ENCODE measurements around the gene NINJ1. TPM values are rescaled to one million over a fixed set of nuclear protein-coding genes. Genes with fewer than 3 reads are reported as not detected.

The NINJ1 gene, protein sequence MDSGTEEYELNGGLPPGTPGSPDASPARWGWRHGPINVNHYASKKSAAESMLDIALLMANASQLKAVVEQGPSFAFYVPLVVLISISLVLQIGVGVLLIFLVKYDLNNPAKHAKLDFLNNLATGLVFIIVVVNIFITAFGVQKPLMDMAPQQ
- total RNA-seq = 10 to 100 TPM; 31.1 to 54.9 TPM

DNA sequence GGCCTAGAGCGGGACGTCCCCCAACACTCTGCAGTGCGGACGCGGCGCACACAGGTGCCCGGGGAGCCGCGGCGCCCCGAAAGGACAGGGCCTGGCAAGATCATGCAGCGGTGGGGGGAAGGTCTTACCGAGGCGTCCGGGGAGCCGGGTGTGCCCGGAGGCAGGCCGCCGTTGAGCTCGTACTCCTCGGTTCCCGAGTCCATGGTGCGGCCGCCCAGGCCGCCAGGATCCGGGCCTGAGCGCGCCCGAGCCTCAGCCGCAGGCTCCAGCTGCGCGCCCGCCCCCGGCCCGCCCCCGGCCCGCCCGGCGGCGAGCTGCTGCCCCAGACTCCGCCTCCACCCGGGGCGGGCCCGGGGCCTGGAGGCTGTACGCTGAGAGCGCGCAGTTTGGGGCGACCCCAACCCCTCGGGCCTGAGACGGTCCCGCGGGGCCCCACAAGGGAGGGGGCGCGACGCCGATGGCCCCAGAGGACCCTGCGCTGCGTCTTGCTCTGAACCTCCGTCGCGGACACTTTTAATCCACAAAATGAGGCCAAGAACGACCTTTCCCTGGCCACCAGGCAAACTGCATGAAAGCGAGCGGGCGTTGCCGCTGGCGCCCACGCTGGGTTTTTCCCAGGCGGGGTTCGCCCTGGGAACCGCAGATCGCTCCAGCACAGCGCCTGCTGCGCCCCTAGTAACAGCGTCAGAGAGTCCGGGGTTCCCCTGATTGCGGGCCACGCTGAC is at the start of gene NINJ1:
Gene NINJ1 (minus strand): TSS at position 237 of the 725 bp plus-strand sequence. CDS start 34 bp downstream, at position 203.
- no peaks in the 10 kb centered on the region for H3K36me3 Mint-ChIP-seq
- H3K4me3 Mint-ChIP-seq = peak within 1 kb of the TSS; percentile 82
- ATAC-seq (peak; percentile 92), DNase-seq (peak; percentile 81)
- no peaks in the 10 kb centered on the region for H3K27me3 Mint-ChIP-seq
- H3K27ac Mint-ChIP-seq = peak within 1 kb of the TSS; percentile 86
- peaks cover 2% of the 10 kb centered on the region for H3K9me3 Mint-ChIP-seq (ENCODE audit: low read depth)
- peaks cover 47% of the 10 kb centered on the region for H3K4me1 Mint-ChIP-seq
- CTCF ChIA-PET = interaction anchor here (0.8 to 1.5 kb wide), 6 partner anchors 10 to 432 kb away, joined by 3 to 14 read pairs (median 5); no protein-coding TSS in a partner anchor

DNA sequence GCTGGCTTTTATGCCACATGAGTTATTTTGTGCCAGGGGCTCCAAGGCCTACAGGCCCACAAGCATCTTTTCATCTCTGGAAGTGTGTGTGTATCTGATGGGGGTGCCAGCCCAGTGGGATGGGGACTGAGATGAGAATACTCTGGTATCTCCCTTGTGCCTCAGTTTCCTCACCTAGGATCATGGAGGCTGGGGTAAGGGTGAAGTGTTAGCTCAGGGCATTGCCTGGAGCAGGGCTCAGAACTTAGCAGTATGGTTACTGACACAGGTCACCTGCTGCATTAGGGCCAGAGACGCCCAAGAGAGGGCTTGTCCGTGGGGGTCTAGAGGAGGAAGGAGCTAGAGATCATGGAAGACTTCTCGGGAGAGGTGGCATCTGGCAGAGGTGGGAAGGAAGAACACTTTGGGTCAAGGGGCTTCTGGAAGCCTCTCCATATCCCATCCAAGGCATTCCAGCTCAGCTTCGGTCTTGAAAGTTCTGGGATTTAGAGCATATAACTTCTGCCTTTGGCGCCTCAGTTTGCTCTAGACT is 49.1 kb upstream of the NINJ1 start:
- H3K27ac Mint-ChIP-seq = no peak overlapping the region
- CTCF ChIA-PET = interaction anchor here (1.4 kb wide), 1 partner anchor 120 kb away, joined by 4 read pairs; no protein-coding TSS in a partner anchor
- peaks cover 4% of the 10 kb centered on the region for H3K4me1 Mint-ChIP-seq
- H3K36me3 Mint-ChIP-seq = no peaks in the 10 kb centered on the region
- H3K4me3 Mint-ChIP-seq = no peak overlapping the region
- peaks cover 61% of the 10 kb centered on the region for H3K27me3 Mint-ChIP-seq
- no peaks in the 10 kb centered on the region for H3K9me3 Mint-ChIP-seq (ENCODE audit: low read depth)
- ATAC-seq = no peak
- no peak for DNase-seq

GRCh38 chr9:93182572-93182971 is 48.5 kb upstream of the NINJ1 start:
- CTCF ChIA-PET = interaction anchor here (1.4 kb wide), 1 partner anchor 120 kb away, joined by 4 read pairs; no protein-coding TSS in a partner anchor
- H3K4me1 Mint-ChIP-seq = peaks cover 4% of the 10 kb centered on the region

DNA sequence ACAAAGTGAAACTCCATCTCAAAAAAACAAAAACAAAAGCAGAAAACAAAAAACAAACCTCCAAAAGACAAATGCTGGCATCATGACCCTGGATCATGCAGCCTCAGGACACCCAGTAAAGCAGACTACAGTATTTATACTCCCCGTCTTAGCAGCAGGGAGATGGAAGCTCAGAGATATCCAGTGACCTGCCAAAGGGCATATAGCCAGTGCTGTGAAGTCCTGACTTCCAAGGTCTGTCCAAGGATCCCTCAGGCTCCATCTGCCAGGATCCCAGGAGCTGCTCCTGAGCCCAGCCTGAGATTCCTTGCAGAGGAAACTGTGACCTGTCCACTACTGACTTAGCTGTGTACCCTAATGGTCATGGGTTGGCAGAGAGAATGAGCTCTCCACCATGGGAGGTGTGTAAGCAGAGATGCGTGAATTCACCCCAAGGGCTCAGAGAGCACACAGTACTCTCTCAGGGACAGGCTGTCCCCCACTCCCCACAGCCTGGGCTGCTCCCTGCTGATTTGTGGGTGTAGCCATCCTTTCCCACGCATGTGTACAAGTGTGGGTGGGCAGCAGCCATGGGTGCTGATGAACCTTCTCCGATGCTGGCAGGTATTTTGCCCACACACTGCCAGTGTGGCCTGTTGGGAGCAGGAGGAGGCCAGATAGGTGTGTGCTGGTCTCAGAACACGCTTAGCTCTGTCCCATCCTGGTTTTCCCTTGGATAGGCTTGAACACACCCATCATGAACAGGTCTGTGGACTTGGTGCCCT is 47.8 kb upstream of the NINJ1 start:
- Mint-ChIP-seq H3K36me3 (no peaks in the 10 kb centered on the region), H3K27ac (no peak overlapping the region), H3K9me3 (ENCODE audit: low read depth) (no peaks in the 10 kb centered on the region), H3K4me1 (peaks cover 4% of the 10 kb centered on the region), H3K27me3 (peaks cover 54% of the 10 kb centered on the region), H3K4me3 (no peak overlapping the region)
- no peak for DNase-seq
- CTCF ChIA-PET = no interaction called here
- ATAC-seq = no peak

More at GRCh38 chr9:93182572-93182971, 48.5 kb upstream of the NINJ1 start:
- H3K9me3 Mint-ChIP-seq (ENCODE audit: low read depth) = no peaks in the 10 kb centered on the region
- H3K36me3 Mint-ChIP-seq = no peaks in the 10 kb centered on the region
- H3K27ac Mint-ChIP-seq = no peak overlapping the region
- no peak for DNase-seq
- peaks cover 61% of the 10 kb centered on the region for H3K27me3 Mint-ChIP-seq
- no peak overlapping the region for H3K4me3 Mint-ChIP-seq
- no peak for ATAC-seq

DNA sequence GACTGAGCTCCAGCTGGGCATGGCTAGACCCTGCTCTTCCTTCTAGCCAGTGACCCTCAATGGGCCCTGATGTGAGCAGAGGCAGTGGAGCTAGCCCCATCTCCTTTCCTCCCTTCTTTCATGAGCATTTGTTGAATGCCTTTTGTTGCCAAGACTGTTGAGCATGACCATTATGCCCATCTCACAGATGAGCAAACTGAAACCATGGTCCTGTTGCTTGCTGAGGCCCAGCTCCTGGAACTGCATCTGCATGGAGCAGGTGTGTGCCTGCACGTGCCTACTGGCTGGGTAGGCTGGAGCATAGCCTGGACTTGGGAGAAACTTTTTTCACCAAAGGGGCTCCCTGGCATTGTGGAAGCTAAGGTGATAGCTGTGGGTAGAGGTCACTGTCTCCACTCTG is 46.9 kb upstream of the NINJ1 start:
- Mint-ChIP-seq H3K4me1 (peaks cover 4% of the 10 kb centered on the region), H3K36me3 (no peaks in the 10 kb centered on the region), H3K27me3 (peaks cover 45% of the 10 kb centered on the region), H3K9me3 (ENCODE audit: low read depth) (no peaks in the 10 kb centered on the region), H3K27ac (no peak overlapping the region), H3K4me3 (no peak overlapping the region)
- CTCF ChIA-PET = no interaction called here
- ATAC-seq = no peak
- DNase-seq = no peak

GRCh38 chr9:93178851-93179786 is 45.1 kb upstream of the NINJ1 start:
- DNase-seq (no peak), ATAC-seq (no peak)
- peaks cover 39% of the 10 kb centered on the region for H3K27me3 Mint-ChIP-seq
- no peak overlapping the region for H3K4me3 Mint-ChIP-seq
- H3K36me3 Mint-ChIP-seq = no peaks in the 10 kb centered on the region
- H3K27ac Mint-ChIP-seq = no peak overlapping the region
- CTCF ChIA-PET = interaction anchor here (1.4 kb wide), 1 partner anchor 15 kb away, joined by 4 read pairs; no protein-coding TSS in a partner anchor
- peaks cover 4% of the 10 kb centered on the region for H3K4me1 Mint-ChIP-seq
- H3K9me3 Mint-ChIP-seq (ENCODE audit: low read depth) = no peaks in the 10 kb centered on the region

DNA sequence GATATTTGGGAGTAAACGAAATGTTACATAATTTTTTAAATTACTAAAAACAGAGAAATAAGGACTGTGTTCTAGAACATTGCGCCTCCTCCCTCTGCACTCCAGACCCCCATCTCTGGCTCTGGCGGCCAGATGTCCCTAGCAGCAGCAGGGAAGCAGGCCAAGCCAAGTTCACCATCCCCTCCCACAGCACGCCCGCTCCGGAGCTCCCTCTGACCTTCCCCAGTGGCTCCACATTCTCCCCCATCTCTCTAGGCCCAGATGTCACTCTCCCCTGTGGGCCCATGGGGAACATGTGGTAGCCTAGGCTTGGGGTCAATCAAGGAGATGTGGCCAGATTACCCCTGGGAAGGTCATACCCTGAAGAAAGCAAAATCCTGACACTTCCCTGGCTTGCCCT is 43.6 kb upstream of the NINJ1 start:
- no peak overlapping the region for H3K27ac Mint-ChIP-seq
- ATAC-seq (no peak), DNase-seq (no peak)
- H3K9me3 Mint-ChIP-seq (ENCODE audit: low read depth) = no peaks in the 10 kb centered on the region
- H3K4me1 Mint-ChIP-seq = peaks cover 3% of the 10 kb centered on the region
- H3K4me3 Mint-ChIP-seq = no peak overlapping the region
- H3K36me3 Mint-ChIP-seq = no peaks in the 10 kb centered on the region
- H3K27me3 Mint-ChIP-seq = peaks cover 28% of the 10 kb centered on the region
- CTCF ChIA-PET = no interaction called here

DNA sequence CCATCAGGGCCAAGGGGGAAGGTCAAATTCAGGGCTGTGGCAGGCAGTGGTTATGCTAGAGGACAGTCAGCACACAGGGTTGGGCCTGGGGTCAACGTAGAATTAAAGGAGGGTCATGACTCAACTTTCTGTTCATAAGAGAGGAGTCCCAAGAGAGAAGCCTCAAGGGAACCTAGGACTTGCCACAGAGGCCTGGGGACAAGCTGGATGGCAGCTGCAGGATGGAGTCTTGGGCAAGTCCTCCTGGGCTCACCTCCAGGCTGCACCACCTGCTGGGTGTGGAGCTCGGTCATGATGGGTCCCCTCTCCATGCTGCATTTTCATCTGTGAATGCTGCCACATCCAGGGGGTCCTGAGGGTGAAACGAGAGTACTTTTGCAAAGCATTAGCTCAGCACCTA is 40.9 kb upstream of the NINJ1 start:
- CTCF ChIA-PET = no interaction called here
- no peak for ATAC-seq
- Mint-ChIP-seq H3K4me3 (no peak overlapping the region), H3K9me3 (ENCODE audit: low read depth) (no peaks in the 10 kb centered on the region), H3K36me3 (no peaks in the 10 kb centered on the region), H3K27ac (no peak overlapping the region), H3K4me1 (peaks cover 8% of the 10 kb centered on the region), H3K27me3 (peaks cover 11% of the 10 kb centered on the region)
- DNase-seq = no peak

DNA sequence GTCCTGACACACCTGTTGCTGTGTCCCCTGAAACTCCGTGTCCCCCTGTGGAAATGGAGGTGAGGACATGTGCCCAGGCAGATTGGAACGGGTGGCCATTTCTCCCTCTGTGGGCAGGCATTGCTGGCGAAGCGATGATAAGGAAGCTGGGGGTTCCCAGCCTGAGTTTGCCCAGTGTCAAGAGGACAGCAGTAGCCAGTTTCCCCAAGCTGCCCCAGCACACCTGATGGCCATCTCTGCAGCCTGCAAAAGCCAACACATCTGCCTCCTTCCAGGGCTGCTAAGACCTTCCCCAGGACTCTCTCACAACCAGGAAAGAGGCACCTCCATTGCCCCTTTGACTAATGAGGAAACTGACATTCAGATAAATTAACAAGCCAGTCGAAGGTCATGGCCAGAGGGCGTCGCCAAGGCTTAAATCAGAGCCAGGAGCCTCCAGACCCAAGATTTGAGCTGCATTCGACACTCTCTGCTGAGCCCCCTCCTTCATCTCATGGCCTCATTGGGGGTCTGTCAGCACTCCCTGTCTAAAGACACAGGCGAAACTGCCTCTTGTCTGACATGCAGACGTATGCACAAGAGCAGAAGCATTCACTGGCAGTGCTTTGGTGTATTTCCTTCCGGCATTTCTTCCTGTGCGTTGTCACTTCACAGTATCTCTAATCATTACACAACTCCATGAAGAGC is 39.5 kb upstream of the NINJ1 start:
- CTCF ChIA-PET = interaction anchor here (0.7 to 0.9 kb wide), 2 partner anchors 20 to 393 kb away, joined by 3 to 4 read pairs; no protein-coding TSS in a partner anchor
- Mint-ChIP-seq H3K4me3 (no peak overlapping the region), H3K9me3 (ENCODE audit: low read depth) (no peaks in the 10 kb centered on the region), H3K4me1 (peaks cover 10% of the 10 kb centered on the region), H3K36me3 (no peaks in the 10 kb centered on the region), H3K27me3 (peaks cover 9% of the 10 kb centered on the region), H3K27ac (no peak overlapping the region)
- no peak for ATAC-seq
- no peak for DNase-seq

GRCh38 chr9:93172666-93173364 is 38.8 kb upstream of the NINJ1 start:
- DNase-seq = no peak
- CTCF ChIA-PET = interaction anchor here (0.9 kb wide), 1 partner anchor 394 kb away, joined by 4 read pairs; no protein-coding TSS in a partner anchor
- no peaks in the 10 kb centered on the region for H3K36me3 Mint-ChIP-seq
- H3K27ac Mint-ChIP-seq = no peak overlapping the region
- peaks cover 7% of the 10 kb centered on the region for H3K27me3 Mint-ChIP-seq
- no peak overlapping the region for H3K4me3 Mint-ChIP-seq
- peaks cover 10% of the 10 kb centered on the region for H3K4me1 Mint-ChIP-seq
- no peaks in the 10 kb centered on the region for H3K9me3 Mint-ChIP-seq (ENCODE audit: low read depth)
- ATAC-seq = no peak

DNA sequence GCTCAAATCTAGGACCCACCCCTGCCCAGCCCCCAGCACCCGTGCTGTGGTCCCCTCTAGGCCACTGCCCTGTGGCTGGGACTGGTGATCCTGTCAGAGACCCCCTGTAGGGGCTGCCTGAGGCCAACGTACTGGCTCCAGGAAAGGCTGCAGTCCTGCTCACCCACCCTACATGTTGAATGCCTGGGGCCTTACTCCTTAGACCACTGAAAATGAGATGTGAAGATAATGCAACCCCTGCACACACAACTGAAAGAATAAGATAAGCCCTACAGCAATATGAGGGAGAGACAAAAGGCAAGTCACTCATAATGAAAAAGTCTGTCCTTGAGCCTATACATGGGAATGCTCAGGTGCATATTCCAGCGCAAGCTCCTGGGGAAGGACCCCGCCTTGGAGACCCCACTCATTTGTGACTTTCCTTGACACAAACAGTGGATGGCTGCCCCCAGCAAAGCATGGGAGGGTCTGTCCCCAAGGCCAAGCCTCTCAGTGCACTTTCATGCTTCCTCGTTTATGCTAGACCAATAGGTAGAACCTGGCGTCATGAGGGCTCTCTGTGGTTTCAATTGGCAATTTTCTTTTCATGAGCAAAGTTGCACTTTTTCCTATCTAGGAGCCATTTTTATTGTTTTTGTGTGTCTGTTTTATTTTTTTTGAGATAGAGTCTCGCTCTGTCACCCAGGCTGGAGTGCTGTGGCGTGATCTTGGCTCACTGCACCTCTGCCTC is 37.4 kb upstream of the NINJ1 start:
- DNase-seq = no peak
- Mint-ChIP-seq H3K27ac (no peak overlapping the region), H3K4me3 (no peak overlapping the region), H3K4me1 (peaks cover 10% of the 10 kb centered on the region), H3K36me3 (no peaks in the 10 kb centered on the region), H3K27me3 (peaks cover 5% of the 10 kb centered on the region), H3K9me3 (ENCODE audit: low read depth) (no peaks in the 10 kb centered on the region)
- ATAC-seq = no peak
- CTCF ChIA-PET = no interaction called here
